ENCODE results near the gene CELF4. TPM values are rescaled to one million over a fixed set of nuclear protein-coding genes. Genes with fewer than 3 reads are reported as not detected.

CELF4 gene
- total RNA-seq, 1 donor from 2014 or later: not detected

- H3K4me3 ChIP-seq (ENCODE audit: low read depth, low read length): no peak overlapping the region
- no peaks in the 10 kb centered on the region for H3K36me3 ChIP-seq (ENCODE audit: control insufficient read depth, insufficient read depth, low read length)
- peak; percentile 47 for TF ChIP-seq CTCF (IDR thresholded peaks at IDR 0.05; ENCODE audit: insufficient read depth, low read length, poor library complexity, severe bottlenecking)
- H3K27me3 ChIP-seq (ENCODE audit: control insufficient read depth, insufficient read depth, low read length): peaks cover 14% of the 10 kb centered on the region
- DNase-seq (ENCODE audit: low read depth): no peak
Observed at GRCh38 chr18:37385846-37386778, 179.5 kb downstream of the CELF4 start.

- no peak for DNase-seq (ENCODE audit: low read depth)
- no peak overlapping the region for H3K4me3 ChIP-seq (ENCODE audit: low read depth, low read length)
- TF ChIP-seq CTCF (IDR thresholded peaks at IDR 0.05; ENCODE audit: insufficient read depth, low read length, poor library complexity, severe bottlenecking): no peak
- peaks cover 19% of the 10 kb centered on the region for H3K27me3 ChIP-seq (ENCODE audit: control insufficient read depth, insufficient read depth, low read length)
- H3K36me3 ChIP-seq (ENCODE audit: control insufficient read depth, insufficient read depth, low read length): no peaks in the 10 kb centered on the region
Observed at GRCh38 chr18:37383846-37384595, 181.6 kb downstream of the CELF4 start.

- H3K36me3 ChIP-seq (ENCODE audit: control insufficient read depth, insufficient read depth, low read length): no peaks in the 10 kb centered on the region
- H3K27me3 ChIP-seq (ENCODE audit: control insufficient read depth, insufficient read depth, low read length): peaks cover 26% of the 10 kb centered on the region
- no peak for DNase-seq (ENCODE audit: low read depth)
- no peak for TF ChIP-seq CTCF (IDR thresholded peaks at IDR 0.05; ENCODE audit: insufficient read depth, low read length, poor library complexity, severe bottlenecking)
- H3K4me3 ChIP-seq (ENCODE audit: low read depth, low read length): no peak overlapping the region
Observed at GRCh38 chr18:37383036-37383785, 182.4 kb downstream of the CELF4 start.

GRCh38 chr18:37381554-37381953 lies 184.0 kb downstream of the CELF4 start:
- Histone ChIP-seq H3K36me3 (ENCODE audit: control insufficient read depth, insufficient read depth, low read length) (no peaks in the 10 kb centered on the region), H3K4me3 (ENCODE audit: low read depth, low read length) (no peak overlapping the region), H3K27me3 (ENCODE audit: control insufficient read depth, insufficient read depth, low read length) (peaks cover 33% of the 10 kb centered on the region)
- no peak for TF ChIP-seq CTCF (IDR thresholded peaks at IDR 0.05; ENCODE audit: insufficient read depth, low read length, poor library complexity, severe bottlenecking)
- DNase-seq (ENCODE audit: low read depth): no peak

- no peak for DNase-seq (ENCODE audit: low read depth)
- Histone ChIP-seq H3K27me3 (ENCODE audit: control insufficient read depth, insufficient read depth, low read length) (peaks cover 38% of the 10 kb centered on the region), H3K36me3 (ENCODE audit: control insufficient read depth, insufficient read depth, low read length) (no peaks in the 10 kb centered on the region), H3K4me3 (ENCODE audit: low read depth, low read length) (no peak overlapping the region)
- no peak for TF ChIP-seq CTCF (IDR thresholded peaks at IDR 0.05; ENCODE audit: insufficient read depth, low read length, poor library complexity, severe bottlenecking)
Observed at GRCh38 chr18:37380546-37381110, 185.0 kb downstream of the CELF4 start.

Data from kidney epithelial cell (primary cell).